Measurements from ENCODE around the gene PUM1.
"Not testable (repeated sequence)": the region's sequence is repeated elsewhere in the genome, so short reads cannot be mapped to it uniquely, and the experiment has no call there.

The PUM1 gene

DNA sequence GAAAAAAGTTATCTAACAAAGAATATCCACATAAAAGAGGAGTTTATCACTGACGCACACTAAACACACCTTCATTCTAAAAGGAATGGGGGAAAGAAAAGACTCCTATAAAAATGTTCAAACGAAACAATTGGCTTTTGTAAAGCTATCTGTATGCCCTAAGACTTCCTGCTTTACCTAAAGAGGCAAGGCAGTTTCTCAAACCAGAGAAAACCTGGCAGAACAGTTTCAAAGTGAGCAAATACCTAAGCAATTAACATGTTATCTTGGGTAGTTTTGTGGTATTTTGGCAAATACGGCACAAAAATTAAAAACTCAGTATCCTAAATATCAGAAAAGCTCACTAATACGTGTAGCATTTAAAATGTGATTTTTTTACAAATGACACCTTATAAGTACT, 1.9 kb downstream of the PUM1 start:
- H4K91ac ChIP-seq (ENCODE audit: low read depth, low read length, poor library complexity) = no peak overlapping the region
- no peak for DNase-seq (ENCODE audit: low spot score)
- no peak overlapping the region for H2BK15ac ChIP-seq (ENCODE audit: low read length)
- WGBS, 2 donors (ENCODE audit: extremely low coverage in 2 of 2, insufficient read length in 2 of 2, insufficient replicate concordance in 1 of 2) = no CpG with 5 or more reads among the region's 4 CpGs
- no peak overlapping the region for H2AFZ ChIP-seq (ENCODE audit: low read length)
- H3K4ac ChIP-seq (ENCODE audit: low read length) = no peak overlapping the region
- no peaks in the 10 kb centered on the region for H3K27me3 ChIP-seq (ENCODE audit: control insufficient read depth in 3 of 3, insufficient read depth in 3 of 3, low read depth in 1 of 3, low read length in 3 of 3)
- no peak overlapping the region for H3K18ac ChIP-seq (ENCODE audit: low read length)
- H2AK5ac ChIP-seq (ENCODE audit: low read depth, low read length) = no peak overlapping the region
- no peak overlapping the region for H3K9ac ChIP-seq (ENCODE audit: low read depth, low read length, poor library complexity)
- no peak overlapping the region for H2BK12ac ChIP-seq (ENCODE audit: low read length)
- H3K4me1 ChIP-seq (ENCODE audit: control insufficient read depth in 2 of 2, insufficient read depth in 1 of 2, low read depth in 1 of 2, low read length in 2 of 2) = peaks cover 0 to 2% of the 10 kb centered on the region in 2 donors
- H2BK5ac ChIP-seq (ENCODE audit: low read length) = no peak overlapping the region
- no peak overlapping the region for H4K8ac ChIP-seq (ENCODE audit: low read depth, low read length)
- H3K36me3 ChIP-seq (replicated peaks in 1 of 2; ENCODE audit: control insufficient read depth in 2 of 2, insufficient read depth in 2 of 2, low read length in 2 of 2) = peaks cover 5 to 37% of the 10 kb centered on the region in 2 donors
- H3K27ac ChIP-seq (replicated peaks; ENCODE audit: low read length) = no peak overlapping the region
- H2BK120ac ChIP-seq (ENCODE audit: low read depth, low read length) = no peak overlapping the region
- no peak overlapping the region for H3K14ac ChIP-seq (ENCODE audit: low read length)
- no peak overlapping the region for H3K23ac ChIP-seq (ENCODE audit: low read depth, low read length, poor library complexity)
- peaks cover 3% of the 10 kb centered on the region for H3K79me1 ChIP-seq (ENCODE audit: low read depth, low read length)
- H3K4me3 ChIP-seq (ENCODE audit: low read length in 2 of 2) = peak overlapping the region; percentile 73
- H3K9me3 ChIP-seq (replicated peaks in 1 of 2; ENCODE audit: control insufficient read depth in 2 of 2, insufficient read depth in 1 of 2, low read depth in 1 of 2, low read length in 2 of 2) = peaks cover 0 to 3% of the 10 kb centered on the region in 2 donors
- H3K4me2 ChIP-seq (ENCODE audit: insufficient read depth, low read length, poor library complexity, severe bottlenecking) = no peak overlapping the region

DNA sequence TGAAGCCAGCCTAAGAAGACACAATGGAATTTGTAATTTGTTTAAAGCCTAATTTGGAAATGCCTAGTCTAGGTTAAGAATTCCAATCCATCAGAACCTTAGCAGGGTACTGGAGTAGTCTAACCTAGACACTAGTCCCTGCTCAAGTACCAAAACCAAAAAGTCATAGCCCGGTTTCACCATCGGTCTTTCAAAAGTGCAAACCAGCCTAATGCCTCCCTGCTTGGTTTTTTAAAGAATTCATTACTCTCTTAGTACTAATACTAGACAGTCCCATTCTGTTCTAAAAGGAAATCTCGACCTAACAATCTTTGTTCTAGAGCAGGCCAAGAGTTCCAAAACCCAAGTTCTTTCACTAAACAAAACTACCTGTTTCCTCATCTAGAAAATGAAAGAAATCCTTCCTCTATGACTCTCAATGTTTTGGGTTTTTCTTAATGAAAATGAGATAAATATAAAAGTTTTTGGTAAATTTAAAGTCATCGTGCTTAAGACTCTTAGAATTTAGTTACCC, 2.6 kb downstream of the PUM1 start:
- Histone ChIP-seq H4K91ac (ENCODE audit: low read depth, low read length, poor library complexity) (no peak overlapping the region), H3K9me3 (replicated peaks in 1 of 2; ENCODE audit: control insufficient read depth in 2 of 2, insufficient read depth in 1 of 2, low read depth in 1 of 2, low read length in 2 of 2) (peaks cover 0 to 3% of the 10 kb centered on the region in 2 donors), H2BK5ac (ENCODE audit: low read length) (no peak overlapping the region), H3K27me3 (ENCODE audit: control insufficient read depth in 3 of 3, insufficient read depth in 3 of 3, low read depth in 1 of 3, low read length in 3 of 3) (no peaks in the 10 kb centered on the region), H3K4ac (ENCODE audit: low read length) (no peak overlapping the region), H3K4me1 (ENCODE audit: control insufficient read depth in 2 of 2, insufficient read depth in 1 of 2, low read depth in 1 of 2, low read length in 2 of 2) (peaks cover 0 to 2% of the 10 kb centered on the region in 2 donors), H2BK12ac (ENCODE audit: low read length) (no peak overlapping the region), H3K18ac (ENCODE audit: low read length) (no peak overlapping the region), H3K4me3 (ENCODE audit: low read length in 2 of 2) (peak overlapping the region in 1 of 2 donors; percentile 73), H2AFZ (ENCODE audit: low read length) (no peak overlapping the region), H3K4me2 (ENCODE audit: insufficient read depth, low read length, poor library complexity, severe bottlenecking) (no peak overlapping the region), H2BK120ac (ENCODE audit: low read depth, low read length) (no peak overlapping the region), H3K14ac (ENCODE audit: low read length) (no peak overlapping the region), H3K9ac (ENCODE audit: low read depth, low read length, poor library complexity) (no peak overlapping the region), H3K36me3 (replicated peaks in 1 of 2; ENCODE audit: control insufficient read depth in 2 of 2, insufficient read depth in 2 of 2, low read length in 2 of 2) (peaks cover 6 to 44% of the 10 kb centered on the region in 2 donors), H4K8ac (ENCODE audit: low read depth, low read length) (no peak overlapping the region), H2AK5ac (ENCODE audit: low read depth, low read length) (no peak overlapping the region), H3K79me1 (ENCODE audit: low read depth, low read length) (peaks cover 3% of the 10 kb centered on the region), H3K23ac (ENCODE audit: low read depth, low read length, poor library complexity) (no peak overlapping the region), H3K27ac (replicated peaks; ENCODE audit: low read length) (no peak overlapping the region), H2BK15ac (ENCODE audit: low read length) (no peak overlapping the region)
- no CpG with 5 or more reads among the region's 4 CpGs for WGBS, 2 donors (ENCODE audit: extremely low coverage in 2 of 2, insufficient read length in 2 of 2, insufficient replicate concordance in 1 of 2)
- no peak for DNase-seq (ENCODE audit: low spot score)

DNA sequence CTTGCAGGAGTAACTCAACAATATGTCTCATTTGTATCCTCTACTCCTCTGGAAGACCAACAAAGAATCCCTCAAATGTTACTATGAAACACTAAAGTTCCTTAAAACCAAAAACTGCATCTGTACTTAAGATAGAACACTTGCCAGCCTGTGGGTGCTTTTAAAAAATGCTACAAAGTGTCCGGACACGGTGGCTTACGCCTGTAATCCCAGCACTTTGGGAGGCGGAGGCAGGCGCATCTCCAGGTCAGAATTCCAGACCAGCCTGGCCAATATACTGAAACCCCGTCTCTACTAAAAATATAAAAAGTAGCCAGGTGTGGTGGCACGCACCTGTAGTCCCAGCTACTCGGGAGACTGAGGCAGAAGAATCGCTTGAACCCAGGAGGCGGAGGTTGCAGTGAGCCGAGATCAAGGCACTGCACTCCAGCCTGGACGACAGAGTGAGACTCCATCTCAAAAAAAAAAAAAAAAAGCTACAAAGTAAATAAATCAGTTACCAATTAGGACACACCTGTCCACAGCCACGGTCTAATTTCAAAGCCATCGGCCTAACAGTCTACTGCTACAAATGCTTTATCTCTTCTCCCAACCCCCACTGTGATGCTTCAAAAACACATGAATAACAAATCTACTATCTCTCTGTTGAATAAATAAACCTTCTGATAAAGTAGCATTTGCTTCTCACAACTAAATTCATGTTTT, 3.2 kb downstream of the PUM1 start:
- not testable (repeated sequence) for H3K23ac ChIP-seq (ENCODE audit: low read depth, low read length, poor library complexity); H2BK15ac ChIP-seq (ENCODE audit: low read length); H3K4ac ChIP-seq (ENCODE audit: low read length); H3K9me3 ChIP-seq (replicated peaks in 1 of 2; ENCODE audit: control insufficient read depth in 2 of 2, insufficient read depth in 1 of 2, low read depth in 1 of 2, low read length in 2 of 2); H2AK5ac ChIP-seq (ENCODE audit: low read depth, low read length); H3K4me3 ChIP-seq (ENCODE audit: low read length in 2 of 2); H2BK12ac ChIP-seq (ENCODE audit: low read length); H3K4me2 ChIP-seq (ENCODE audit: insufficient read depth, low read length, poor library complexity, severe bottlenecking); H3K14ac ChIP-seq (ENCODE audit: low read length); H3K79me1 ChIP-seq (ENCODE audit: low read depth, low read length); H3K27ac ChIP-seq (replicated peaks; ENCODE audit: low read length); H3K27me3 ChIP-seq (ENCODE audit: control insufficient read depth in 3 of 3, insufficient read depth in 3 of 3, low read depth in 1 of 3, low read length in 3 of 3); H3K4me1 ChIP-seq (ENCODE audit: control insufficient read depth in 2 of 2, insufficient read depth in 1 of 2, low read depth in 1 of 2, low read length in 2 of 2); DNase-seq (ENCODE audit: low spot score); H2BK120ac ChIP-seq (ENCODE audit: low read depth, low read length); H3K18ac ChIP-seq (ENCODE audit: low read length); H2BK5ac ChIP-seq (ENCODE audit: low read length); H4K91ac ChIP-seq (ENCODE audit: low read depth, low read length, poor library complexity); H4K8ac ChIP-seq (ENCODE audit: low read depth, low read length); H3K9ac ChIP-seq (ENCODE audit: low read depth, low read length, poor library complexity); H2AFZ ChIP-seq (ENCODE audit: low read length)
- peaks cover 6 to 50% of the 10 kb centered on the region in 2 donors for H3K36me3 ChIP-seq (replicated peaks in 1 of 2; ENCODE audit: control insufficient read depth in 2 of 2, insufficient read depth in 2 of 2, low read length in 2 of 2)
- WGBS, 2 donors (ENCODE audit: extremely low coverage in 2 of 2, insufficient read length in 2 of 2, insufficient replicate concordance in 1 of 2) = no CpG with 5 or more reads among the region's 14 CpGs

DNA sequence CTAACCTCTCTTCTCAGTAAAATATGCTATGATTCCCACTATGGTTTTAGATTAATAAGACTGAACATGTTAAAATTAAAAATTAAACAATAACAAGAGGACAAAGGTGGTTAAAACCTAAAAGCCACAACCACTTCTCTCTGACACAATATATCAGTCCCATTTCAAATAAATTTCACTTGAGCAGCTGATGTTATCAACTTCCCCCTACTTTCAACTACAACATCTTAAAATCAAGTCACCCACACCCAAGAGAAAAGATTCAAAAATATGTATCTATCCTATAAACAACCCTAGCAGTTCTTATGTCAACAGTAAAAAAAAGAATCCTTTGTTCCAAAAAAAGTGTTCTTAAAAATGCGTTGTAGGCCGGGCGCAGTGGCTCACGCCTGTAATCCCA, 7.5 kb downstream of the PUM1 start:
- H3K27me3 ChIP-seq (ENCODE audit: control insufficient read depth in 3 of 3, insufficient read depth in 3 of 3, low read depth in 1 of 3, low read length in 3 of 3) = no peaks in the 10 kb centered on the region
- H3K4me1 ChIP-seq (ENCODE audit: control insufficient read depth in 2 of 2, insufficient read depth in 1 of 2, low read depth in 1 of 2, low read length in 2 of 2) = peaks cover 0 to 2% of the 10 kb centered on the region in 2 donors
- H2BK15ac ChIP-seq (ENCODE audit: low read length) = no peak overlapping the region

More for the DNA sequence above, 7.5 kb downstream of the PUM1 start:
- no peak overlapping the region for H2BK120ac ChIP-seq (ENCODE audit: low read depth, low read length)
- H3K4me2 ChIP-seq (ENCODE audit: insufficient read depth, low read length, poor library complexity, severe bottlenecking) = no peak overlapping the region
- H3K23ac ChIP-seq (ENCODE audit: low read depth, low read length, poor library complexity) = no peak overlapping the region
- no peak overlapping the region for H3K18ac ChIP-seq (ENCODE audit: low read length)
- H2BK12ac ChIP-seq (ENCODE audit: low read length) = no peak overlapping the region
- DNase-seq (ENCODE audit: low spot score) = no peak
- H2AK5ac ChIP-seq (ENCODE audit: low read depth, low read length) = no peak overlapping the region
- no peak overlapping the region for H2BK5ac ChIP-seq (ENCODE audit: low read length)
- H3K79me1 ChIP-seq (ENCODE audit: low read depth, low read length) = peaks cover 5% of the 10 kb centered on the region
- H4K91ac ChIP-seq (ENCODE audit: low read depth, low read length, poor library complexity) = no peak overlapping the region
- H3K36me3 ChIP-seq (replicated peaks in 1 of 2; ENCODE audit: control insufficient read depth in 2 of 2, insufficient read depth in 2 of 2, low read length in 2 of 2) = peaks cover 17 to 92% of the 10 kb centered on the region in 2 donors
- no peak overlapping the region for H3K9ac ChIP-seq (ENCODE audit: low read depth, low read length, poor library complexity)
- no peak overlapping the region for H3K27ac ChIP-seq (replicated peaks; ENCODE audit: low read length)
- no peak overlapping the region for H3K4ac ChIP-seq (ENCODE audit: low read length)
- H3K9me3 ChIP-seq (replicated peaks in 1 of 2; ENCODE audit: control insufficient read depth in 2 of 2, insufficient read depth in 1 of 2, low read depth in 1 of 2, low read length in 2 of 2) = peaks cover 0 to 3% of the 10 kb centered on the region in 2 donors
- H3K4me3 ChIP-seq (ENCODE audit: low read length in 2 of 2) = no peak overlapping the region
- no peak overlapping the region for H2AFZ ChIP-seq (ENCODE audit: low read length)
- no peak overlapping the region for H4K8ac ChIP-seq (ENCODE audit: low read depth, low read length)
- H3K14ac ChIP-seq (ENCODE audit: low read length) = no peak overlapping the region
- no CpG with 5 or more reads among the region's 4 CpGs for WGBS, 2 donors (ENCODE audit: extremely low coverage in 2 of 2, insufficient read length in 2 of 2, insufficient replicate concordance in 1 of 2)
